Activated B cell treated with CpG ODN at 0.5 μM for 24 hours (primary cell): ENCODE results near the gene RERE. TPM values are rescaled to one million over a fixed set of nuclear protein-coding genes. Genes with fewer than 3 reads are reported as not detected.
"Not testable (repeated sequence)": the region's sequence is repeated elsewhere in the genome, so short reads cannot be mapped to it uniquely, and the experiment has no call there.

Source experiments
- ATAC-seq: fragments of 200-7000 bp; cut with Tn5 transposase; one replicate; pipeline ENCODE4 v1.10.0; 2021; ENCODE audit warnings: low read depth, mild to moderate bottlenecking, moderate library complexity
- CTCF ChIA-PET: fragments of 350-600 bp; sonication (Branson Sonifier 250); formaldehyde crosslinking; loops from one replicate; lab custom pipeline; 2021; ENCODE audit warnings: antibody characterized with exemption; lab: Charles Lee
- POLR2A ChIA-PET: fragments of 350-600 bp; sonication (Branson Sonifier 250); formaldehyde crosslinking; loops from one replicate; lab custom pipeline; 2021; ENCODE audit warnings: antibody characterized with exemption; lab: Charles Lee
- DNase-seq: peaks from one replicate; pipeline ENCODE4 v3.0.0; 2022
- H3K27ac Mint-ChIP-seq: one replicate; pipeline ENCODE4 v1.8.0; 2020; ENCODE audit warnings: mixed read lengths
- H3K27me3 Mint-ChIP-seq: one replicate; pipeline ENCODE4 v1.8.0; 2021; ENCODE audit warnings: mixed read lengths
- H3K36me3 Mint-ChIP-seq: one replicate; pipeline ENCODE4 v1.8.0; 2021; ENCODE audit warnings: low read depth, mixed read lengths
- H3K4me1 Mint-ChIP-seq: one replicate; pipeline ENCODE4 v1.8.0; 2021; ENCODE audit warnings: mixed read lengths
- H3K4me3 Mint-ChIP-seq: one replicate; pipeline ENCODE4 v1.8.0; 2020; ENCODE audit warnings: mild to moderate bottlenecking, mixed read lengths
- H3K9me3 Mint-ChIP-seq: one replicate; pipeline ENCODE4 v1.8.0; 2020; ENCODE audit warnings: mixed read lengths
- intact Hi-C: fragments of 100-400 bp; cut with micrococcal nuclease; formaldehyde crosslinking; loops from one replicate; pipeline ENCODE4 v1.15.1; 2024
- total RNA-seq: library from RNA; stranded (reverse); gene quantifications from 2 replicates; pipeline ENCODE4 v1.2.3, GENCODE V29; 2022
- TF ChIP-seq, protein P1 (sequence below): fragments of 200-600 bp; IDR thresholded peaks from one replicate; pipeline ENCODE4 v1.8.0; 2022; ENCODE audit warnings: antibody characterized with exemption, mild to moderate bottlenecking

RERE gene
- total RNA-seq, 1 donor from 2014 or later: 98.8 TPM

DNA sequence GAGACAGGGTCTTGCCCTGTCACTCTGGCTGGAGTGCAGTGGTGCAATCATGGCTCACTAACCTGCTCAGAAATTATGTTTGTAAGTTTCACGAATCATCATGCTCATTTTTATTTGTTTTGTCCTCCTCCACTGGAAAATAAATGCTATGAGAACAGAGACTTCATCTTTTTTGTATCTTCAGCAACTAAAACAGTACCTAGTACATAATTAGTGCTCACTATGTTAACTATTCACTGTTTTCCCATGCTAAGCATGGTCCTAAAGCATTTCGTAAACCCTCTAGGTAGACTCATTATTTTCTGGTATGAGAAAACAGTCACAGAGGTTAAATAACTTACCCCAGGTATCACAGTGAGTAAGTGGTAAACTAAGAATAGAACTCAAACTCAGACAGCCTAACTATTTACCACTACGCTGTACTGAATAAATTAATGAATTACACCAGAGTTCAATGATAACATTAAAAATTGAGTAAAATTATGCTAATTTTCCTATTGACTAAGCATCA is 118.4 kb downstream of the RERE start:
- ChIA-PET POLR2A (interaction anchor here (1.2 kb wide), 1 partner anchor 9 kb away, joined by 3 read pairs; no protein-coding TSS in a partner anchor), CTCF (interaction anchor here (1.7 kb wide), 1 partner anchor 28 kb away, joined by 4 read pairs; no protein-coding TSS in a partner anchor)
- DNase-seq: no peak
- H3K36me3 Mint-ChIP-seq: no peaks in the 10 kb centered on the region
- no peaks in the 10 kb centered on the region for H3K9me3 Mint-ChIP-seq
- H3K4me1 Mint-ChIP-seq: peaks cover 62% of the 10 kb centered on the region
- ATAC-seq: no peak
- no peaks in the 10 kb centered on the region for H3K27me3 Mint-ChIP-seq
- TF ChIP-seq, protein P1, sequence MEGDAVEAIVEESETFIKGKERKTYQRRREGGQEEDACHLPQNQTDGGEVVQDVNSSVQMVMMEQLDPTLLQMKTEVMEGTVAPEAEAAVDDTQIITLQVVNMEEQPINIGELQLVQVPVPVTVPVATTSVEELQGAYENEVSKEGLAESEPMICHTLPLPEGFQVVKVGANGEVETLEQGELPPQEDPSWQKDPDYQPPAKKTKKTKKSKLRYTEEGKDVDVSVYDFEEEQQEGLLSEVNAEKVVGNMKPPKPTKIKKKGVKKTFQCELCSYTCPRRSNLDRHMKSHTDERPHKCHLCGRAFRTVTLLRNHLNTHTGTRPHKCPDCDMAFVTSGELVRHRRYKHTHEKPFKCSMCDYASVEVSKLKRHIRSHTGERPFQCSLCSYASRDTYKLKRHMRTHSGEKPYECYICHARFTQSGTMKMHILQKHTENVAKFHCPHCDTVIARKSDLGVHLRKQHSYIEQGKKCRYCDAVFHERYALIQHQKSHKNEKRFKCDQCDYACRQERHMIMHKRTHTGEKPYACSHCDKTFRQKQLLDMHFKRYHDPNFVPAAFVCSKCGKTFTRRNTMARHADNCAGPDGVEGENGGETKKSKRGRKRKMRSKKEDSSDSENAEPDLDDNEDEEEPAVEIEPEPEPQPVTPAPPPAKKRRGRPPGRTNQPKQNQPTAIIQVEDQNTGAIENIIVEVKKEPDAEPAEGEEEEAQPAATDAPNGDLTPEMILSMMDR: no peak
- H3K27ac Mint-ChIP-seq: no peak overlapping the region
- intact Hi-C loops: no loop called here
- no peak overlapping the region for H3K4me3 Mint-ChIP-seq

DNA sequence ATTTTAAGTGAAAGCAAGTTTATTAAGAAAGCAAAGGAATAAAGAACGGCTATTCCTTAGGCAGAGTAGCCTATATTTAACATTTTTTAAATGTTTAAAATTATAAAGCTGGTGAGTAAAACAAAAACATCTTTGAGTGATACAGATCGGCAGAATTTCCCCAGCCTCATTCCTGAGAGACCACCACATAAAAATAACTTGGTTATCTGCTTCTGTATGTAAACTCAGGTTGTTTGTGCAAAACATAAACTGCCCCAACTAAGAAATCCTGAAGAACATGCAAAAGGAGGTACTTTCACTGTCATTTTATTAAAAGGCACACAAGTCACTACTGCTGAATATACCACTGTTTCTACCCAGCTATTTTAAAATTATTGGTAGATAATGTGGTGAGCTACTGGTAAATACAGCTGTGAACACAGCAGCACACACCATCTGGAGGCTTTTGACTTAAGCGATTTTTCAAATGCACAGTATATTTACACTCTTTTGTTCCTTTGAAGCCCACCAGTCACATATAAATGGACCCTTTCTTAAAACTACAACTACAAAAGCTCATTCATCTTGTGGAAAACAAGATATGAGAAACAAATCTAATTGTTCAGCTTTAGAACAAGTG is 119.3 kb downstream of the RERE start:
- CTCF ChIA-PET: interaction anchor here (1.7 kb wide), 1 partner anchor 27 kb away, joined by 4 read pairs; no protein-coding TSS in a partner anchor
- no peaks in the 10 kb centered on the region for H3K36me3 Mint-ChIP-seq
- no peak for DNase-seq
- intact Hi-C loops: no loop called here
- no peaks in the 10 kb centered on the region for H3K9me3 Mint-ChIP-seq
- POLR2A ChIA-PET: interaction anchor here (1.2 kb wide), 1 partner anchor 8 kb away, joined by 3 read pairs; no protein-coding TSS in a partner anchor
- peaks cover 64% of the 10 kb centered on the region for H3K4me1 Mint-ChIP-seq
- H3K27me3 Mint-ChIP-seq: no peaks in the 10 kb centered on the region
- TF ChIP-seq, protein P1: no peak
- no peak overlapping the region for H3K27ac Mint-ChIP-seq
- H3K4me3 Mint-ChIP-seq: no peak overlapping the region
- no peak for ATAC-seq

DNA sequence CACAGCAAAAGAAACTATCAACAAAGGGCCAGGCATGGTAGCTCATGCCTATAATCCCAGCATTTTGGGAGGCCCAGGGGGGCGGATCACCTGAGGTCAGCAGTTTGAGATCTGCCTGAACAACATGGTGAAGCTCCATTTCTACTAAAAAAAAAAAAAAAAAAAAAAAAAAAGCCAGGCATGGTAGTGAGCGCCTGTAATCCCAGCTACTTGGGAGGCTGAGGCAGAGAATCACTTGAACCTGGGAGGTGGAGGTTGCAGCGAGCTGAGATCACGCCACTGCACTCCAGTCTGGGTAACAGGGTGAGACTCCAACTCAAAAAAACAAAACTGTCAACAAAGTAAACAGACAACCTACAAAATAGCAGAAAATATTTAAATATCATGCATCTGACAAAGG is 122.0 kb downstream of the RERE start:
- H3K27ac Mint-ChIP-seq, H3K27me3 Mint-ChIP-seq, H3K36me3 Mint-ChIP-seq, H3K9me3 Mint-ChIP-seq, DNase-seq, H3K4me3 Mint-ChIP-seq, POLR2A ChIA-PET, intact Hi-C loops, ATAC-seq: not testable (repeated sequence)
- CTCF ChIA-PET: interaction anchor here (0.6 to 2.2 kb wide), 2 partner anchors 31 to 33 kb away, joined by 3 to 6 read pairs; no protein-coding TSS in a partner anchor
- peaks cover 56% of the 10 kb centered on the region for H3K4me1 Mint-ChIP-seq

GRCh38 chr1:8693107-8693506 is 124.3 kb downstream of the RERE start:
- TF ChIP-seq, protein P1: no peak
- Mint-ChIP-seq H3K4me1 (peaks cover 63% of the 10 kb centered on the region), H3K36me3 (no peaks in the 10 kb centered on the region), H3K9me3 (no peaks in the 10 kb centered on the region), H3K4me3 (no peak overlapping the region), H3K27me3 (no peaks in the 10 kb centered on the region), H3K27ac (no peak overlapping the region)
- ChIA-PET CTCF (interaction anchor here (0.7 kb wide), 1 partner anchor 20 kb away, joined by 3 read pairs; no protein-coding TSS in a partner anchor), POLR2A (no interaction called here)
- intact Hi-C loops: no loop called here
- DNase-seq (no peak), ATAC-seq (no peak)

DNA sequence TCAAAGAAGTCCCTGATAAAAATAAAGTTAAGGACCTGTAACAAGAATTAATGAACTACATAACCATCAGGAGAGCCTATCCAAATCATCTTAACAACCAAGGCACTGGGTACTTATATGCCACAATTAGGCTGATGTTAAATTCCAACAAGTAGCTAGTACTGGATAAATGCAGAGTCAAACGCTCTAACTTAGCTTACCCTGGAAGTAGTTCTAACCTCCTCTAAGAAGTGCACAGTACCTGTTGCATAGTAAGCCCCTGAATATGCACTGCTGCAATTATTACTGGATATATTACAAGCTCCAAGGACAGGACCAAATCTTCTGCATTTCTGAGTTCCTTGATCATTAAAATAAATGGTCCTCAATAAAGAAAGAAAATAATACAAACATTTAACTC is 125.8 kb downstream of the RERE start:
- Mint-ChIP-seq H3K4me3 (no peak overlapping the region), H3K36me3 (no peaks in the 10 kb centered on the region), H3K27me3 (no peaks in the 10 kb centered on the region), H3K9me3 (no peaks in the 10 kb centered on the region), H3K27ac (no peak overlapping the region), H3K4me1 (peaks cover 76% of the 10 kb centered on the region)
- DNase-seq (no peak), ATAC-seq (no peak)
- CTCF ChIA-PET: no interaction called here
- TF ChIP-seq, protein P1: no peak
- intact Hi-C loops: no loop called here
- POLR2A ChIA-PET: no interaction called here
